Vagina (tissue), 2 donors: Measurements from ENCODE around the gene CITED1.

ENCODE experiments used
- CTCF ChIP-seq, 3 experiments: fragments of 450-650 bp in 2 of 3; fragments of 200-600 bp in 1 of 3; sonication (generic) in 1 of 3; IDR thresholded peaks; one replicate each; pipeline ENCODE4 v1.5.1; 2017 to 2019; ENCODE audit warnings: antibody characterized with exemption in 3 of 3, mild to moderate bottlenecking in 2 of 3, moderate library complexity in 2 of 3
- POLR2A ChIP-seq, 2 donors: fragments of 450-650 bp; IDR thresholded peaks; one replicate each; pipeline ENCODE4 v1.6.1; 2017; ENCODE audit warnings: antibody characterized with exemption in 2 of 2, mild to moderate bottlenecking in 2 of 2, moderate library complexity in 2 of 2
- POLR2AphosphoS5 ChIP-seq, 2 donors: sonication (generic); formaldehyde crosslinking; IDR thresholded peaks; one replicate each; pipeline ENCODE4 v1.9.0; 2017; ENCODE audit warnings: antibody characterized with exemption in 2 of 2, mild to moderate bottlenecking in 2 of 2, low read depth in 1 of 2; ENCODE audit not compliant: insufficient read depth in 1 of 2

GRCh38 chrX:72348247-72348979 lies 42.7 kb upstream of the CITED1 start:
- no peak for TF ChIP-seq CTCF (IDR thresholded peaks at IDR 0.05)
- no peak for TF ChIP-seq POLR2AphosphoS5 (IDR thresholded peaks at IDR 0.05; ENCODE audit: insufficient read depth in 1 of 2, low read depth in 1 of 2)
- TF ChIP-seq POLR2A (IDR thresholded peaks at IDR 0.05) = no peak
